Transverse colon (tissue), 4 donors: ENCODE data around the gene ZNF561. TPM values are rescaled to one million over a fixed set of nuclear protein-coding genes. Genes with fewer than 3 reads are reported as not detected.
"Not testable (repeated sequence)": the region's sequence is repeated elsewhere in the genome, so short reads cannot be mapped to it uniquely, and the experiment has no call there.

ENCODE experiments used
- DNase-seq: peaks from one replicate; pipeline ENCODE4 v3.0.0-alpha.2; 2019
- H3K27ac ChIP-seq, 4 donors: fragments of 200-600 bp; sonication (generic); 2 replicates each; pipeline ENCODE4 v1.5.1; 2016 to 2018; ENCODE audit warnings: inconsistent platforms in 4 of 4
- H3K27me3 ChIP-seq: fragments of 200-600 bp; sonication (generic); 2 replicates; pipeline ENCODE4 v1.5.1; 2017; ENCODE audit warnings: inconsistent platforms
- H3K36me3 ChIP-seq, 4 donors: fragments of 200-600 bp; sonication (generic); 2 replicates each; pipeline ENCODE4 v1.5.1; 2017 to 2019; ENCODE audit warnings: inconsistent platforms in 4 of 4
- H3K4me1 ChIP-seq, 4 donors: fragments of 200-600 bp; sonication (generic); 2 replicates each; pipeline ENCODE4 v1.5.1; 2017 to 2020; ENCODE audit warnings: inconsistent platforms in 4 of 4
- H3K4me3 ChIP-seq, 4 donors: fragments of 200-600 bp; sonication (generic); 1 replicate in 1 of 4; 2 replicates in 3 of 4; pipeline versions ENCODE4 v1.5.1 to v1.6.1; 2017 to 2019; ENCODE audit warnings: inconsistent platforms in 4 of 4
- H3K9me3 ChIP-seq, 2 donors: fragments of 200-600 bp; sonication (generic); 2 replicates each; pipeline ENCODE4 v1.5.1; 2017 to 2019; ENCODE audit warnings: inconsistent platforms in 2 of 2
- EP300 ChIP-seq: sonication (generic); formaldehyde crosslinking; IDR thresholded peaks from one replicate; pipeline ENCODE4 v1.6.1; 2017; ENCODE audit warnings: antibody characterized with exemption, low read depth
- POLR2A ChIP-seq: fragments of 450-650 bp; IDR thresholded peaks from one replicate; pipeline ENCODE4 v1.6.1; 2016; ENCODE audit warnings: antibody characterized with exemption, mild to moderate bottlenecking, moderate library complexity
- POLR2AphosphoS5 ChIP-seq, 3 donors: sonication (generic); formaldehyde crosslinking; IDR thresholded peaks; one replicate each; pipeline ENCODE4 v1.6.1; 2016; ENCODE audit warnings: antibody characterized with exemption in 3 of 3
- WGBS, 2 donors: methylation state at CpG; one replicate each; pipeline ENCODE4 v1.1.5; 2018; ENCODE audit warnings: low coverage in 1 of 2; 5-methylcytosine and 5-hydroxymethylcytosine counted together
- in situ Hi-C, 4 donors: fragments of 200-750 bp; cut with MboI; loops; one replicate each; pipeline versions ENCODE4 v1.15.0 to v1.15.1; 2017; ENCODE audit warnings: low sequenced_read_pairs in 3 of 4, low pct_ligation_motif_present in 1 of 4, low pct_unique_long_range_greater_than_20kb in 1 of 4
- intact Hi-C: fragments of 100-400 bp; cut with DNase I; formaldehyde crosslinking; loops from one replicate; pipeline ENCODE4 v1.15.1; 2023; ENCODE audit warnings: low total_unique reads
- total RNA-seq, 4 donors: library from RNA; depleted of rRNA; stranded (reverse); fragments of >200 nt; gene quantifications; one replicate each; pipeline ENCODE4 v1.1.0, GENCODE V29; 2016
- TF ChIP-seq, protein P1 (sequence below), 5 experiments: fragments of 200-600 bp in 3 of 5; fragments of 450-650 bp in 2 of 5; sonication (generic) in 3 of 5; IDR thresholded peaks; 1 replicate in 2 of 5; 2 replicates in 3 of 5; pipeline ENCODE4 v1.5.1; 2016 to 2017; ENCODE audit warnings: antibody characterized with exemption in 5 of 5, inconsistent platforms in 3 of 5, mild to moderate bottlenecking in 2 of 5, moderate library complexity in 1 of 5

The ZNF561 gene
- total RNA-seq: 10 to 100 TPM in 3 of 4 donors, 1 to 10 TPM in 1; 6.4 to 36.7 (median 26.0) TPM

DNA sequence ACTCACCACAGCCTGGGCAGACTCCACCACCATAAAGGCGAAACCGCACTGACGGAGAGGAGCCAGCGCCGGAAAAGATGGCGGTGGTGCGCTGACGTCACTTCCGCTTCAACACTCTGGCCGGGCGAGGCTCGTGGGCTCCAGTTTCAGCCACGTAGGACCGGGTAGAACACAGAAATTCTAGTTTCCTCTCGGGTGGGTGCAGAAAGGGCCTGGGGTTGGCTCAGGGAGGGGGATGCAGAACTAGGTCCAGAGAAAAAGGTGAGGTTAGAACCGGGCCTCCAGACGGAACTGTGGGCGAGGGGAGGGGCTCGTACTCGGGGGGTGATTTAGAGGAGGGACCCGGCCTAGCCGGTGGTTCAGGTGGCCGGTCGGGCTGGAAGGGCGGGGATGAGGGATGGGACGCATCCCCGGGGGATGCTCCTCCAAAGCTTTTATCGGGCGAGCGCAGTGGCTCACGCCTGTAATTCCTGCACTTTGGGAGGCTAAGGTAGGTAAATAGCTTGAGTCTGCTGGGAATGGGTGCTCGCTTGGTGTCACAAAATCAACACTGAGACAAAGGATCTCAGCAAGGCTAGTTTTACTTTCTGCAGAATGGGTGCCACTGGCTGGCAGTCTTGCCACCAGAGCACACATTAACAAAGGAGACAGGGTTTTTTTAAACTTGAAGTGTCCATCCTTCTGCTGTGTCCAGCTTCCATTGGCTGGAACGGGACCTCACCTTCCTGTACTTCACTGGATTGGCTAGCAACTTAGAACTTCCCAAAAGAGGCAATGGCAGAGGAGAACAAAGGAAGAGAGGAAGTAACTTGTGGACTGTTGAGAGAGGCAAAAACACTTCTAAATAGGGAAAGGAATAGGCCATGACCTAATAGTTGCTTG lies at the start of gene ZNF561:
Gene ZNF561 (minus strand): TSS at position 77 of the 882 bp plus-strand sequence. CDS start 1,776 bp downstream, outside the sequence.
- Histone ChIP-seq H3K4me3 (peak within 1 kb of the TSS; percentile 71 to 91 (median 80)), H3K4me1 (peaks cover 5 to 25% (median 16%) of the 10 kb centered on the region in 4 donors), H3K27ac (peak within 1 kb of the TSS; percentile 89 to 93 (median 92)), H3K27me3 (no peaks in the 10 kb centered on the region), H3K9me3 (no peaks in the 10 kb centered on the region), H3K36me3 (peaks cover 0 to 29% (median 13%) of the 10 kb centered on the region in 4 donors)
- TF ChIP-seq, protein P1, sequence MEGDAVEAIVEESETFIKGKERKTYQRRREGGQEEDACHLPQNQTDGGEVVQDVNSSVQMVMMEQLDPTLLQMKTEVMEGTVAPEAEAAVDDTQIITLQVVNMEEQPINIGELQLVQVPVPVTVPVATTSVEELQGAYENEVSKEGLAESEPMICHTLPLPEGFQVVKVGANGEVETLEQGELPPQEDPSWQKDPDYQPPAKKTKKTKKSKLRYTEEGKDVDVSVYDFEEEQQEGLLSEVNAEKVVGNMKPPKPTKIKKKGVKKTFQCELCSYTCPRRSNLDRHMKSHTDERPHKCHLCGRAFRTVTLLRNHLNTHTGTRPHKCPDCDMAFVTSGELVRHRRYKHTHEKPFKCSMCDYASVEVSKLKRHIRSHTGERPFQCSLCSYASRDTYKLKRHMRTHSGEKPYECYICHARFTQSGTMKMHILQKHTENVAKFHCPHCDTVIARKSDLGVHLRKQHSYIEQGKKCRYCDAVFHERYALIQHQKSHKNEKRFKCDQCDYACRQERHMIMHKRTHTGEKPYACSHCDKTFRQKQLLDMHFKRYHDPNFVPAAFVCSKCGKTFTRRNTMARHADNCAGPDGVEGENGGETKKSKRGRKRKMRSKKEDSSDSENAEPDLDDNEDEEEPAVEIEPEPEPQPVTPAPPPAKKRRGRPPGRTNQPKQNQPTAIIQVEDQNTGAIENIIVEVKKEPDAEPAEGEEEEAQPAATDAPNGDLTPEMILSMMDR (IDR thresholded peaks at IDR 0.05): no peak
- TF ChIP-seq POLR2A (peak; percentile 38), POLR2AphosphoS5 (IDR thresholded peaks at IDR 0.05) (peak in 2 of 3 donors; percentile 34 to 55), EP300 (no peak)
- intact Hi-C loops (loop anchor here (1.0 kb wide), 1 partner anchor 165 kb away; no protein-coding TSS in a partner anchor), in situ Hi-C loops (loop anchor here in 3 of 4 donors (5.0 to 10.0 kb wide), 2 partner anchors 171 to 173 kb away; no protein-coding TSS in a partner anchor)
- 1 to 29% methylated on average over 1 to 33 of the region's 33 CpGs for WGBS, 2 donors
- DNase-seq: peak; percentile 90

DNA sequence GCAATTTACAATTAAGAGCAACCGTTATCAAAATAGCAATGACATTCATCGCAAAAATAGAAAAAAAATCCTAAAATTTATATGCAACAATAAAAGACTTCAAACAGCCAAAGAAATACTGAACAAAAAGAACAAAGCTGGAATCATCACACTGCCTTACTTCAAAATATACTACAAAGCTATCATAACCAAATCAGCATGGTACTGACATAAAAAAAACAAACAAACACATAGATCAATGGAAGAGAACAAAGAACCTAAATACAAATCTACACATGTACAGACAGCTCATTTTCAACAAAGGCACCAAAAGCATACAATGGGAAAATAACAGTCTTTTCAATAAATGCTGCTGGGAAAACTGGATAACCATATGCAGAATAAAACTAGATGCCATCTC lies 47.5 kb upstream of the ZNF561 start:
- 99 to 100% methylated on average over 2 of the region's 2 CpGs for WGBS, 2 donors
- in situ Hi-C loops: no loop called here
- no peak overlapping the region for H3K4me3 ChIP-seq

DNA sequence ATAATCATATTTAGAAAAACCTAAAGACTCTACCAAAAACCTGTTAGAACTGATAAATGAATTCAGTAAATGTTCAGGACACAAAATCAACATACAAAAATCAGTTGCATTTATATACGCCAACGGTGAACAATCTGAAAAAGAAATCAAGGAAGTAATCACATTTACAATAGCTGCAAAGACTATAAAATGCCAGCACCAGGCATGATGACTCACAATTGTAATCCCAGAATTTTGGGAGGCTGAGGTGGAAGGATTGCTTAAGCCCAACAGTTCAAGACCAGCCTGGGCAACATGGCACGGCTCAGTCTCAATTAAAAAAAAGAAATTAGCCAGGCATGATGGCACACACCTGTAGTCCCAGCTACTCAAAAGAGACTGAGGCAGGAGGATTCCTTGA lies 46.9 kb upstream of the ZNF561 start:
- in situ Hi-C loops (no loop called here), intact Hi-C loops (no loop called here)
- DNase-seq: no peak
- H3K36me3 ChIP-seq: peaks cover 0 to 22% (median 3%) of the 10 kb centered on the region in 4 donors
- TF ChIP-seq, protein P1 (IDR thresholded peaks at IDR 0.05): no peak
- TF ChIP-seq EP300 (no peak), POLR2AphosphoS5 (IDR thresholded peaks at IDR 0.05) (no peak), POLR2A (no peak)
- H3K4me3 ChIP-seq: no peak overlapping the region
- 58% methylated on average over 2 to 3 of the region's 3 CpGs for WGBS, 2 donors
- no peaks in the 10 kb centered on the region for H3K27me3 ChIP-seq
- peaks cover 0 to 8% (median 0%) of the 10 kb centered on the region in 4 donors for H3K4me1 ChIP-seq
- H3K27ac ChIP-seq: peak overlapping the region in 3 of 4 donors; percentile 1 to 50 (median 43)
- peaks cover 17 to 21% of the 10 kb centered on the region in 2 donors for H3K9me3 ChIP-seq

More for the DNA sequence above, 47.5 kb upstream of the ZNF561 start:
- Histone ChIP-seq H3K27me3 (no peaks in the 10 kb centered on the region), H3K4me1 (peaks cover 0 to 13% (median 0%) of the 10 kb centered on the region in 4 donors), H3K27ac (no peak overlapping the region), H3K9me3 (peaks cover 23 to 27% of the 10 kb centered on the region in 2 donors), H3K36me3 (peaks cover 0 to 29% (median 5%) of the 10 kb centered on the region in 4 donors)
- intact Hi-C loops: no loop called here
- TF ChIP-seq POLR2AphosphoS5 (IDR thresholded peaks at IDR 0.05) (no peak), POLR2A (no peak), EP300 (no peak)
- TF ChIP-seq, protein P1 (IDR thresholded peaks at IDR 0.05): no peak
- no peak for DNase-seq

DNA sequence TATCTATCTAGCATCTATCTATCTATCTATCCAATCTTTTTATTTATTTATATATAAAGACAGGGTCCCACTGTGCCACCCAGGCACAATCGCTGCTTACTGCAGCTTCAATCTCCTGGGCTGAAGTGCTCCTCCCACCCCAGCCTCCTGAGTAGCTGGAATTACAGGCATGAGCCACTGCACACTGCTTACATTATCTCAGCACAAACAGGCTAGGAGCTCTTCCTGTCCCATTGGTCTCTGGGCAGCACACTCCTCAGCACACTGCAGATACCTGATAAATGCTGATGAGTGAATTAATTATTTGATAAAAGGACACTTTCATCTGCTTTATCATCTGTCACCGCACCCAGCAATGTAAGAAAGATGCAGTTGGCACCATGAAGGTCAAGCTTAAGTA lies 37.7 kb upstream of the ZNF561 start:
- intact Hi-C loops: no loop called here
- Histone ChIP-seq H3K4me3 (no peak overlapping the region), H3K9me3 (peaks cover 10 to 14% of the 10 kb centered on the region in 2 donors), H3K27ac (no peak overlapping the region), H3K4me1 (no peaks in the 10 kb centered on the region), H3K36me3 (peaks cover 0 to 55% (median 25%) of the 10 kb centered on the region in 4 donors), H3K27me3 (no peaks in the 10 kb centered on the region)
- 94% methylated on average over 2 of the region's 2 CpGs; no CpG with 5 or more reads in 1 of the 2 donors for WGBS, 2 donors
- in situ Hi-C loops: no loop called here
- no peak for TF ChIP-seq EP300
- no peak for TF ChIP-seq POLR2AphosphoS5 (IDR thresholded peaks at IDR 0.05)
- TF ChIP-seq, protein P1 (IDR thresholded peaks at IDR 0.05): no peak
- TF ChIP-seq POLR2A: no peak
- DNase-seq: no peak

DNA sequence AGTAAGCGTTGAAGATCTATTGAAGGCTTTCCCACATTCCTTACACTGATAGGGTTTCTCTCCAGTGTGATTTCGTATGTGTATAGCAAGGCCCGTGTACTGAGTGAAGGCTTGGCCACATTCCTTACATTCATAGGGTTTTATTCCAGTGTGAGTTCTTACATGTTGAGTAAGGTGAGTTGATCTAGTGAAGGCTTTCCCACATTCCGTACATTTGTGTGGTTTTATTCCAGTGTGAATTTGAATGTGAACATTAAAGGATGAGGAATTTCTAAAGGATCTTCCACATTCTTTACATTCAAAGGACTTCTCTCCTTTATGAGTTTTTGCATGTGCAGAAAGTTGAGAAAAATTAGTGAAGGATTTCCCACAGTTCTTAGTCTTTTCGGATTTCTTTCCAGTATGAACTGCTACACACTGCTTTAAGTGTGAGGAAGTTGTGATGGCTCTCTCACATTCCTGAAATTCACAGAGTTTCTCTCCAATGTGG lies 32.1 kb upstream of the ZNF561 start:
- H3K9me3 ChIP-seq: peaks cover 36 to 37% of the 10 kb centered on the region in 2 donors
- WGBS, 2 donors: 88 to 97% methylated on average over 4 to 5 of the region's 5 CpGs
- H3K4me3 ChIP-seq, H3K4me1 ChIP-seq, in situ Hi-C loops, H3K27me3 ChIP-seq, DNase-seq, intact Hi-C loops, H3K27ac ChIP-seq: not testable (repeated sequence)
- peaks cover 0 to 91% (median 44%) of the 10 kb centered on the region in 4 donors for H3K36me3 ChIP-seq

DNA sequence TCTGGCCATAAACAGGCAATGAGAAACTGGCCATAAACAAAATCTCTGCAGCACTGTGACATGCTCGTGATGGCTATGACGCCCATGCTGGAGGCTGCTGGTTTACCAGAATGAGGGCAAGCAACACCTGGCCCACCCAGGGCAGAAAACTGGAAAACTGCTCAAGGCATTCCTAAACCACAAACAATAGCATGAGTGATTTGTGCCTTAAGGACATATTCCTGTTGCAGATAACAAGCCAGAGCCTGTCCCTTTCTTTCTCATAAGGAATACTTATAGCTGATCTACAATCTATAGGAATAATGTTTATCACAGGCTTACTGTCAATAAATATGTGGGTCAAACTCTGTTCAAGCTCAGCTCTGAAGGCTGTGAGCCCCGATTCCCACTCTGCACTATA lies 30.4 kb upstream of the ZNF561 start:
- Histone ChIP-seq H3K36me3 (peaks cover 0 to 83% (median 37%) of the 10 kb centered on the region in 4 donors), H3K9me3 (peaks cover 36 to 37% of the 10 kb centered on the region in 2 donors)
- H3K27ac ChIP-seq, DNase-seq, intact Hi-C loops, H3K27me3 ChIP-seq, in situ Hi-C loops, H3K4me3 ChIP-seq, H3K4me1 ChIP-seq: not testable (repeated sequence)
- WGBS, 2 donors: 94% methylated on average over 3 of the region's 3 CpGs; no CpG with 5 or more reads in 1 of the 2 donors
